GM21515 (cell line): ENCODE measurements around the gene AFF2.

ENCODE experiments used
- ATAC-seq: cut with Tn5 transposase; IDR thresholded peaks from one replicate; pipeline ENCODE4 v1.9.1; 2021; ENCODE audit not compliant: unreplicated experiment

Gene AFF2

DNA sequence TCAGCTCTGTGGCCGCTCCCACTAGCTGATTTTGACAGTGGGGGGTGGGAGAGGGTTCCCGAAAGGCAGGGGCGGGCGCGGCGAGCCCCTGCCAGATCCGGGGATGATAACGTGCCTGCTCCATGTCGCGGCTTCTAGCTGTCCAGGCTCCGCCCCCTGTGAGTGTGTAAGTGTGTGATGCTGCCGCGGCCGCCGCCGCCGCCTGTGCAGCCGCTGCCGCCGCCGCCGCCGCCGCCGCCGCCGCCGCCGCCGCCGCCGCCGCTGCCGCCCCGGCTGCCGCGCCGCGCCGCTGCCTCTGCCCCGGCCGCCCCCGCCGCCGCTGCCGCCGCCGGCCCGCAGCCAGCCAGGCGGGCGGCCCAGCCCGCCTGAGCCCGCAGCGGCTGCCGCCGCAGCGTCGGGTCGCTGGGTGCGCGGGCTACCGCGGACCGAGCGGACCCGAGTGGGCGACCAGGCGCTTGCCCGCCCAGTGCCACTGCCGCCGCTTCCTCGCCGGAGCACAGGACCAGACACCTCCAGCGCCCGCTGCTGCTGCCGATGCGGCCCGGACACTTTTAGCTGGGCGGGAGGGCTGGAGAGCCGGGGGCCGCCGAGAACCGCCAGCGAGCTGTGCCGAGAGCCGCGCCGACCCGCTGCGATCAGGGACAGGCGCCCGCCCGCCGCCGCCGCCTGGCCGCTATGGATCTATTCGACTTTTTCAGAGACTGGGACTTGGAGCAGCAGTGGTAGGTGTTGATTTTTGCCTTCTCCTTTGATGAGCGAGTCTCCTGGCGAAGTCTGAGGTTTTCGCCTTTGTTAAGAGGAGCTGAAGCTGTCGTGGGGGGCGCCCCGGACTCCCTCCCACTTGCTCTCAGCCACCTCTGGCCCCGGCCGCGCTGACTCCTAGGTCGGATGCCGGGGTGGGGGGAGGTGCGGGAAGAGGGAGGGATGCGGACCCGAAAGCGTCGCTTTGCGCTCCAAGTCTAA is at the start of gene AFF2:
Gene AFF2 (plus strand): TSS at position 195 of the 963 bp plus-strand sequence. CDS start 481 bp downstream, at position 676.
- no peak for ATAC-seq

DNA sequence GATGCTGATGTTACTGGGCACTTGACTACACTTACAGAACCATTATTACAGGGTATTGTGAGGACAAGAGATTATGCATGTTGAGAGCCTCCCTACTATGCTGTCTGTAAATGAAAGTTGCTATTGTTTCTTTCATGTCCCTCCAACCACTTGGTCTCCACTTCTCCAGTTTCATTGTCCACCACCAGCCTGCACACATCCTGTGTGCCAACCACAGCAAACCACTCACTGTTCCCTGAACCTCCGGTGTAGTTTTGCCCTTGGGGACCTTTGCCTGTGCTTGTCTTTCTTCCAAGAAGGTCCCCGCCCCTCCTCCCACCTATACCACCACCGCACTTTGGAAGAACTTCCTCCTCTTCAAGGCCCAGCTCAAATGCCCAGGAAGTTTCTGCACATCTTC is 43.1 kb upstream of the AFF2 start:
- no peak for ATAC-seq

DNA sequence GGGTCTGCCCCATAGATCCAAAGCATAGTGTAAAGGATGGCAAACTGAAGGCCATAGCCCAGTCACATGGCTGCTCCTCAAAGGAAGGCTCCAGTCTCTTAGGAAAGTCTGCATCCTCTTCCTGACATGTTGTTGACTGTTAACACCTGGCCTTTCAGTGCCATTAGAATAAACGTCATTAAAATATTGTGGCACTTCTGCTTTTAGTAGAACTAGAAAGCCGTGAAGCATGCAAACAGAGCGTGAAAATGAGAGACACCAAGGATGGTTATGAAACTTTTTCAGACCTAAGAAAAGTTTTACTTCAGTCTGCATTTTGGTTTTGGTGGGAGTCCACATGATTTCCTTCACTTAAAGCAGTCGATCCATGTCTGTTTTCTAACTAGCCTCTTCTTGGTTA is 41.1 kb upstream of the AFF2 start:
- peak; percentile 95 for ATAC-seq

GRCh38 chrX:148466292-148466691 is 34.1 kb upstream of the AFF2 start:
- ATAC-seq = peak; percentile 70

DNA sequence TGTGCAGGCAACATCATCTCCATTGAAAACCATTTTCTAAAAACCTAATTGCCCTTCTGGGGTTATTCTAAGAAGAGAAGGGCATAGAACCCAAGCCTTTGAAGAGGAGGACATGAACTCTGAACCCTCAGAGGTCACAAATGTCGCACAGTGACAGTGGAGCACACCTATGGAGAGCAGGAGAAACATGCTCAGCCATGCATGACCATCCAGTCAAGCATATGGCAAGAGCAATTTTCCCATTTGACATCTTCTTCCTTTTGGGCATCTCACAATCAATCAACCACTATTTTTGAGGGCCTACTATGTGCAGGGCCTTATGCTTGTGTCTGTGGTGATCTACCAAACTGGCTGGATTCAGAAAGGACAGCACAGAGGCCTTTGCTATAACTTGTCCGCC is 30.1 kb upstream of the AFF2 start:
- no peak for ATAC-seq

DNA sequence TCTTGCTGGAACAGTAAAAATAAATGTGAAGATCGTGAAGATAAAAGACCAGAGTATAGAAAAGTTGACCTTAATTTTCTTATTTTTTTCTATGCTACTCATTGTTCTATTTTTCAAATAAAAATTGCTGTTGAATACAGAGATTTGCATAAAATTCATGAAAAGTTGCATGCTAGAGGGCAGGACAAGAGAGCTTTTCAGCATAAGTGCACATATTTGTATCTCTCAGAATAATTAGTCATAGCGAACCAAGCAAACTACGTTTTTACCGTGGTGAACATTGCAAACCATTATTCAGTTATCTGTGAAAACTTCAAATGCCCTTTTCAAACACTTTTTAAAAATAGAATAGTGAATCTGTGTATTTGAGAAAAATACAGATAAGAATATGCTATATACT is 26.4 kb upstream of the AFF2 start:
- no peak for ATAC-seq

GRCh38 chrX:148492057-148492456 is 8.4 kb upstream of the AFF2 start:
- no peak for ATAC-seq

- no peak for ATAC-seq
Observed at GRCh38 chrX:148495176-148495575, 5.2 kb upstream of the AFF2 start.

GRCh38 chrX:148498067-148498466 is 2.4 kb upstream of the AFF2 start:
- ATAC-seq = no peak

DNA sequence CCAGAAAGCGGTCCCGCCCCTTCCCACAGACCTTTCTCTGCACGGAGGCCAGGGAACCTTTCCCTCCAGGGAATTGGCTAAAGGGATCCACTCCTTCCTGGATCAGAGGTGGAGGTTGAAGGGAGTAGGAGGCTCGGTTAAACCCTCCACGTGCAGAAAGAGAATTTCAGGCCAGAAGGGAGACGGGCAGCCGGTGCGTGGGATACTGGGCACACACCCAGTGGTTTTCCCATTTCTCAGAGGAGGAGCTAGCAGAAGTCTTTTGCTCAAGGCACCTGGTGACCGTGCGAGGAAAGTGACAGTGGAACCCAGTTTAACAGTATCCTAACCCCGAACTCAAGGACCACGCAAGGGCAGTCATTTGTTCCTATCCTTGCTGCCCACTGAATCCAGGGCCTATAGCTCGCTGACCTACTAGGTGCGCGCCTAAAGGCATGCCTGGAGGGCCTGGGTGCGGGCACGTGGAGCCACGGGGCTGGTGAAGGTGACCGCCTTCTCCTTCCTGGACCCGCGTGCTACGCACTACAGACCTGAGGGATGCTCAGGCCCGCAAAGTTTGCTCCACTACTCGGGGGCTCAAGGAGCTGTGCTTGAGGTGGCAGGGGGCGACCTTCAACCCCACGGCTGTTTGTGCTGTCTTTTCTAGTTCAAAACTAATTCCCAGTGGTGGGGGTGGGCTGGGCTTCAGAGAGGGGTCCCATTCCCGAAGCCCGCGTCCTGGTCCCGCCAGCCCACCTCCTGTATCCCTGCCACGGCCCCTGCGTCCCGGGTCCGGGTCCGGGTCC is 587 bp upstream of the AFF2 start:
- ATAC-seq = no peak

DNA sequence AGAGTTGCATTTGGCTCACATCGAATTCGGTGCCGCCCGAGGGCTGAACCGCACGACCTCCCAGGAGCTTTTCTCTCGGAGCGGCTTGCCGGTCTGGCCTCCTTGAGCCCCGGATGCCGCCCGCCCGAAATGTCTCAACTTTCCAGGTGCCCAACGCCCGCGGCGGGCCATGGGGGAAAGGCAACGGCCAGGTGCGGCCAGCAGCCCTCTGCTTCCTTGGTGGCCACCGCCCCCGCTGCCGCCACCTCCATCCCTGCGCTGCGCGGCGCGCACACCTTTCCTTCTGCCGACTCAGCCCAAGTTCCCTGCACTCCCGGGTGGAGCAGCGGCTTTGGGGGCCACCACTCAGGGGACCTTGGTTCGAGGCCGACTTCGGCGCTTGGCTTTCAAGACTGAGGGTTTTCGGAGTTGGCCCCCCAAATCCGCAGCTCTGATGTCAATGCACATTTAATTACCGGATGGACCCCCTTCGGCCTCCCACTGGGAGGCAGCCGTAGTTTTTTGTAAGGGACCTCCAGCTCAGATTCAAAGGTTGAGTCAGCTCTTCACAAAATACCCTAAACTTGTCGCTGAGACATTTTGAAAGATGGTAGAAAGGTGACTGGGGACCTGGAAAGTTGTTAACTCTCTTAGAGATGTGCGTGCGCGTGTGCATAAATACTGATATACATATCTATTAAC is 1.1 kb downstream of the AFF2 start:
- no peak for ATAC-seq

GRCh38 chrX:148504506-148504905 is 4.1 kb downstream of the AFF2 start:
- ATAC-seq = no peak

- ATAC-seq = no peak
Observed at GRCh38 chrX:148507418-148507817, 7.0 kb downstream of the AFF2 start.

GRCh38 chrX:148512453-148512852 is 12.0 kb downstream of the AFF2 start:
- ATAC-seq = no peak

- ATAC-seq = no peak
Observed at GRCh38 chrX:148513661-148514060, 13.2 kb downstream of the AFF2 start.

DNA sequence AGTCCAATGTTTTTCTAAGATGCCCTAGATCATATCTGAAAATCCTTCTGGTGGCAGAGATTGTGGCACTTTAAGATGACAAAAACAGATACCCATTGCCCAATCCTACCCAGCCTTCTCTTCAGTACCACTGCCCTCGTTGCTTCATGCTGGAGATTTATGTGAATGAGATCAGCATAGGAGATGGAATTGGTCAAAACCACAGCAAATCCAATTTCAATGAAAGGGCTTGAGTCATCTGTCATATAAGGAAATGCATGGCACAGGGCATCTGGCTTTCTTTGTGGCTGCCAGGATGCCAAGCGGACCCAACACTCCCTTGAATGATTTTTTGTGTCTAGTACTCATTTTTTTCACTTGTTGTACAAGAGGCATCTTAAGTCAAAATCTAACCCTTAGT is 16.8 kb downstream of the AFF2 start:
- no peak for ATAC-seq

DNA sequence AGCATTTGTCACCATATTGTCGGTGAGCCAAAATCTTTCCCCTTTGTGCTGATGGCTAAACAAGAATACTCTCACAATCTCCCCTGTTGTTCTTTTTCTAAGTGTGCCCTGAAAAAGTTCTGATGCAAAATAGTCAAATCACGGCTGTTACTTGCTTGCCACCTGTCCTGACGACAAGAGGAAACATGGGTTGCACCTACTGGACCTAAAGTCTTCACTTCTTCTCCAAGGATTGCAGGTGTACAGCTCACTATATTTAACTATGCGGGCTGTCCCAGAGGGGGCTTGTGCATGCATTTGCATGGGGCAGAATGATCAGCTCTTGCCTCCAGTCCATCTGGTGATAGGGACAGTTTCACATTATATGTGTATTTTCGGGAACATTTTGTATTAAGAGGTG is 21.6 kb downstream of the AFF2 start:
- ATAC-seq = no peak

DNA sequence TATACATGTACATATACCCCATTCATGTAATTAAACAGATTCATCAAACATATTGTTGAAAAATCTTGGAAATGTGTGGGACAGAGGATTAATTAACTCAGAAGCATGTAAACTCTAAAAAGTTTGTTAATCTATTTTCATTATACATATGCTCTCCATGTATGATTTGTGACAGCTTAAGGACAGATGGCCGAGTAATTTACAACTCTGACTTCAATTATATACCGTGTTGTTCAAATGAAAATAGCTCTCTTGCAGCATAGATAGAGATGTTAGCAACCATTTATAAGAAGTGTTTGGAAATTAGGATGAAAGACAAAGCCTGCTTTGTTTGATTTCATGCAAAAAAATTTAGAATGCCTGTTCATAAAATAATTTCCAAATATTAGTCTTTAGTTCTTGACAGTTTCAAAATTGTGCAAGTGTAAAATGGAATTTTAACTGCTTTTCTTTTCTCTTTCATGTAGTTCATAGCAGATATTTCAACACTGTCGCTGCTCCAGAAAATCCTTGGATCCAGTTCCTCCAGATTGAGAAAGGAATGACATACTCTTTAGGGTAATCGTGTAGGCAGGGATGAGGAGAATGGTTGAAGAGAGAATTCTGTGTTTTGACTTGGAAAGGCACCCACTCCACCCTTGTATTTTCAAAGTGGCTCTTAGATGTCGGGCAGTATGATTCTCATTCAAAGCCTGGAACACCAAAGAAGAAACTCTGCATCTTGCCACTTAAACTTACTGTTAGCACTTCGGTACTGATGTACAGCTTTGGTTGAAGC is 23.1 kb downstream of the AFF2 start:
- ATAC-seq = no peak

DNA sequence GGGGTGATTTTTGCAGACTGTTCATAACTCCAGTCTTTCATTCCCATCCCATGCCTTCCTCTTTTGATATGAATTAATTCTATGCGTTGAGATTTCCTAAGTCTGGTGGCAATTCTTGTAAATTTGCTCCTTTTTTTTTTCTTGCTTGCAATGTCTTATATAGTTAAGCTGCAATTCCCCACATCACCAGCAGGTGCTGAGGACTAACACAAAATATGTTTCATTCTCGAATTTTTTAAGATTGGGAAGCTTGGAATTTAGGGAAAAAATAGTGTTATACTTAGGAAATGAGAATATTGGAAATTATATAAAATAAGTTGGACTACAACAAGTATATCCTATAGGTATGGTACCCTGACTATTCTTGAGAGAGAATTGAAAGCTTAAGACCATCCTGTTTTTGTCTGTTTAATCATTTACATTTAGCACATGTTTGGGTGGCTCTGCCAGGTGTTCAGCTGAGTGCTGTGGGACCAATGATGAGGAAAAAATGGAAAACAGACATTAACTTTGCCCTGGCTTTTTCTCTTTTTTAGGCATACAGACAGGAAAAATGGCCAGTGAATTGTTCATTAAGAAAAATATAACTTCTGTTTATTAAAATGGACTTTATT is 30.2 kb downstream of the AFF2 start:
- ATAC-seq = no peak

GRCh38 chrX:148534291-148534690 is 33.9 kb downstream of the AFF2 start:
- no peak for ATAC-seq
